CD4-positive, alpha-beta T cell treated with Interleukin-2 at 100 ng/mL for 4 hours (primary cell): ENCODE measurements around the gene ADAT1.

Experiments used
- DNase-seq: peaks from one replicate; pipeline ENCODE4 v3.0.0-alpha.2; 2020; ENCODE audit warnings: low spot score

The ADAT1 gene

GRCh38 chr16:75575958-75576357 is 47.1 kb downstream of the ADAT1 start:
- no peak for DNase-seq

- DNase-seq, result no peak
These were observed 49.1 kb downstream of the ADAT1 start for GRCh38 chr16:75573955-75574354.

- no peak for DNase-seq
These were observed 50.1 kb downstream of the ADAT1 start for GRCh38 chr16:75572864-75573542.

- no peak for DNase-seq
These were observed 52.5 kb downstream of the ADAT1 start for GRCh38 chr16:75570396-75571065.

GRCh38 chr16:75567911-75568310 is 55.2 kb downstream of the ADAT1 start:
- no peak for DNase-seq

- DNase-seq, result no peak
These were observed 56.3 kb downstream of the ADAT1 start for GRCh38 chr16:75566758-75567255.

GRCh38 chr16:75566040-75566757 is 56.9 kb downstream of the ADAT1 start, which contains the start of gene GABARAPL2:
TSS of gene GABARAPL2 (plus strand) at chr16:75566379. CDS start at chr16:75566487, 108 bp downstream.
- peak; percentile 90 for DNase-seq

GRCh38 chr16:75565640-75566039 is 57.4 kb downstream of the ADAT1 start:
- DNase-seq, result no peak

GRCh38 chr16:75559564-75560372 is 63.3 kb downstream of the ADAT1 start:
- no peak for DNase-seq

- no peak for DNase-seq
These were observed 64.2 kb downstream of the ADAT1 start for GRCh38 chr16:75558846-75559401.

GRCh38 chr16:75556431-75556950 is 66.6 kb downstream of the ADAT1 start:
- DNase-seq, result no peak

- DNase-seq, result peak; percentile 97
These were observed 67.2 kb downstream of the ADAT1 start, which contains the start of gene TMEM231 for GRCh38 chr16:75555707-75556430. TSS of gene TMEM231 (minus strand) at chr16:75556252. CDS start at chr16:75556209, 43 bp downstream.

- DNase-seq, result no peak
These were observed 67.8 kb downstream of the ADAT1 start for GRCh38 chr16:75555213-75555706.

GRCh38 chr16:75552951-75553350 is 70.1 kb downstream of the ADAT1 start:
- no peak for DNase-seq

GRCh38 chr16:75550211-75550662 is 72.8 kb downstream of the ADAT1 start:
- peak; percentile 38 for DNase-seq
